Tongue (tissue), 2 donors: Measurements from ENCODE around the gene ME1. TPM values are rescaled to one million over a fixed set of nuclear protein-coding genes. Genes with fewer than 3 reads are reported as not detected.
"Not testable (repeated sequence)": the region's sequence is repeated elsewhere in the genome, so short reads cannot be mapped to it uniquely, and the experiment has no call there.

Experiments
- DNase-seq: peaks from one replicate; pipeline ENCODE4 v3.0.0-alpha.2; 2015
- total RNA-seq: library from RNA; depleted of rRNA; stranded (reverse); fragments of >200 nt; gene quantifications from one replicate; pipeline ENCODE4 v1.2.3, GENCODE V29; 2014

ME1 gene
- total RNA-seq, 1 donor from 2014 or later: 4.0 TPM

GRCh38 chr6:83352424-83353061 is 78.3 kb downstream of the ME1 start:
- DNase-seq: no peak

GRCh38 chr6:83343121-83343520 is 87.7 kb downstream of the ME1 start:
- no peak for DNase-seq

- DNase-seq: no peak
Observed at GRCh38 chr6:83341765-83342164, 89.1 kb downstream of the ME1 start.

GRCh38 chr6:83333916-83334315 is 96.9 kb downstream of the ME1 start:
- not testable (repeated sequence) for DNase-seq

- no peak for DNase-seq
Observed at GRCh38 chr6:83333500-83333899, 97.4 kb downstream of the ME1 start.

- no peak for DNase-seq
Observed at GRCh38 chr6:83314693-83315092, 116.2 kb downstream of the ME1 start.

GRCh38 chr6:83313882-83314281 is 117.0 kb downstream of the ME1 start:
- no peak for DNase-seq

GRCh38 chr6:83311231-83311630 is 119.6 kb downstream of the ME1 start:
- no peak for DNase-seq

GRCh38 chr6:83310046-83310445 is 120.8 kb downstream of the ME1 start:
- DNase-seq: no peak

- DNase-seq: no peak
Observed at GRCh38 chr6:83309344-83309743, 121.5 kb downstream of the ME1 start.

- no peak for DNase-seq
Observed at GRCh38 chr6:83308833-83309232, 122.0 kb downstream of the ME1 start.

GRCh38 chr6:83307849-83308248 is 123.0 kb downstream of the ME1 start:
- no peak for DNase-seq

- no peak for DNase-seq
Observed at GRCh38 chr6:83303426-83303825, 127.4 kb downstream of the ME1 start.

GRCh38 chr6:83294676-83295075 is 136.2 kb downstream of the ME1 start:
- DNase-seq: no peak

GRCh38 chr6:83292900-83293843 is 137.7 kb downstream of the ME1 start:
- no peak for DNase-seq

GRCh38 chr6:83287298-83287697 is 143.6 kb downstream of the ME1 start:
- DNase-seq: not testable (repeated sequence)

- no peak for DNase-seq
Observed at GRCh38 chr6:83285917-83286316, 144.9 kb downstream of the ME1 start.

- DNase-seq: peak; percentile 21
Observed at GRCh38 chr6:83273596-83273995, 157.3 kb downstream of the ME1 start.

GRCh38 chr6:83270971-83271719 is 159.7 kb downstream of the ME1 start:
- no peak for DNase-seq

GRCh38 chr6:83265384-83265783 is 165.5 kb downstream of the ME1 start:
- no peak for DNase-seq

- DNase-seq: no peak
Observed at GRCh38 chr6:83260577-83260976, 170.3 kb downstream of the ME1 start.

GRCh38 chr6:83258517-83258916 is 172.3 kb downstream of the ME1 start:
- DNase-seq: no peak

GRCh38 chr6:83257791-83258190 is 173.1 kb downstream of the ME1 start:
- no peak for DNase-seq
